Stimulated activated CD4-positive, alpha-beta T cell treated with anti-CD3 and anti-CD28 coated beads, Interleukin-4, amount 100 ng/mL, for 48 hours (primary cell): ENCODE results near the gene STARD4.

Source experiments
- DNase-seq, 2 donors: peaks; one replicate each; pipeline ENCODE4 v3.0.0-alpha.2; 2020; ENCODE audit warnings: low read depth in 2 of 2

STARD4 gene

DNA sequence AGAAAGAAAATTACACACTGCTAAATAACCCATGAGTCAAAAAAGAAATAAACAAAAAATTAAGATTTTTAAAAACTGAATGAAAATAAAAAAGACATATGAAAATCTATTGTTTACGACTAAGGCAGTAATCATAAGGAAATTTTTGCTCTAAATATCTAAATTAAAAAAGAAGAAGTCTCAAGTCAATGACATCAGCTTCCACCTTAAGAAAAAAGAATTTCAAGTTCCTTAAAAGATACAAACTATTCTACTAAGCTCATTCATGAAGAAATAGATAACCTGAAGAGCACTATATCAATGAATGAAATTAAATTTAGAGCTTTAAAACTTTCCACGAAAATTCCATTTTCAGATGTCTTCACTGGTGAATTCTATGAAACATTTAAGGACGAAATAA is 15.7 kb upstream of the STARD4 start:
- no peak for DNase-seq

GRCh38 chr5:111520908-111521307 is 8.6 kb upstream of the STARD4 start:
- no peak for DNase-seq

DNA sequence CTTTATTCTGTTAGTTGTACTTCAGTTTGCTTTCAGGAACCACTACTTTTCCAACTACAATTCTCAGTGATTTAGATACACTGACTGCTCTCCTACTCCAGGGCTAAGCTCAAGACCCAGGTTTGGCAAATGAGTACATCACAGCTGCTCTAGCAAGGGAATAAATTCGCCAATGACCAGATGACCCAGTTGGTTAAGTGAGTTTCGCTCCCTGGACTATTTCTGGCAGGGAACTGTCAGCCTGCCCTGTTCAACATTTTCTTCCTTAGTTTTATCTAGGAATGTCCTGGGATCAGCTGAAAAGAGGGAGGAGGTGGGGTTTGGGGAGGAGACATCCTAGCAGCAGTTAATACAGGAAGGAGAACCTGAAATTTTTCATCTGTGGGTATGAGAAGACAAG is 6.4 kb upstream of the STARD4 start:
- no peak for DNase-seq

DNA sequence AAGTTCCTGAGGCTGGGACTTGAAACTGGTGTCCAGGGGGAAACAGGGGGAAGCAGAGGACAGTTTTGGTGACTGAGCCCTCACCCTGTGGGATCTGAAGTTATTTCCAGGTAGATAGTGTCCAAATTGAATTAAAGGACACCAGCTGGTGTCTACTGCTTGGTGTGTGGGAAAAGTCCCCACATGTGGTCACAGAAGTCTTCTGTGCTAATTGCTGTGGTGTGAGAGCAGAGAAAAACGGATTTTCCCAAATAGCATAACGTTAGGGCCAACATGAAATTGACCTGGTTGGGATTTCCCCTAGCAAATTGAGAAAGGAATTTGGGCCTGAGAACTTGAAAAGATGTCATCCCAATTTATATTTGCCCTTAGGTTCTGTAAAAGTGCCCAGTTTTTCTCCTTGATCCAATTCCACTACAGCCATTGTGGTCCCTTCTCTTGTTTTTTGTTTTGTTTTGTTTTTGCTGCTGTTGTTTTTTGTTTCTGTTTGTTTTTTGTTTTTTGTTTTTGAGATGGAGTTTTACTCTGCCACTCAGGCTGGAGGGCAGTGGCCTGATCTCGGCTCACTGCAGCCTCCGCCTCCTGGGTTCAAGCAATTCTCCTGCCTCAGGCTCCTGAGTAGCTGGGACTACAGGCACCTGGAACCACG is 5.6 kb upstream of the STARD4 start:
- DNase-seq, result no peak

DNA sequence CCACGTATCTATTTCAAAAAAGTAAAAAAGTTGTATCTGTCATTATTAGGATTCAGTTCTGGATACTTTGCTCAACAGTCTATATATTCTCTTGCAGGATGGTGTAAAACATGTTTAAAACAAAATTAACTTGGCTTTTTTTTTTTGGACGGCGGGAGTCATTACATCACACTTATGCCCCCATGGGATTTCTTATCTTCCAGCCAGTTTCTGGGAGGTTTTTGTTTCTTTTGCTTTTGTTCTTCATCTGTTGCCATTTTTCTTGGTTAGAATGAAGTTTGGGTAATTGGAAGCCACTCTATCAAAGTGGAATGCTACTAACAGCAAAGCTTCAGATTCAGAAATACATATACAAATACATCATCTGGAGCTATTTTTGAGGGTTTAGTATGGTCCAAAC is 1.8 kb upstream of the STARD4 start:
- DNase-seq, result no peak

- DNase-seq, result peak in 1 of 2 donors; percentile 23
Measured at GRCh38 chr5:111513131-111513520, 791 bp upstream of the STARD4 start.

- peak in 1 of 2 donors; percentile 9 for DNase-seq
Measured at GRCh38 chr5:111511831-111512374, 432 bp downstream of the STARD4 start.

DNA sequence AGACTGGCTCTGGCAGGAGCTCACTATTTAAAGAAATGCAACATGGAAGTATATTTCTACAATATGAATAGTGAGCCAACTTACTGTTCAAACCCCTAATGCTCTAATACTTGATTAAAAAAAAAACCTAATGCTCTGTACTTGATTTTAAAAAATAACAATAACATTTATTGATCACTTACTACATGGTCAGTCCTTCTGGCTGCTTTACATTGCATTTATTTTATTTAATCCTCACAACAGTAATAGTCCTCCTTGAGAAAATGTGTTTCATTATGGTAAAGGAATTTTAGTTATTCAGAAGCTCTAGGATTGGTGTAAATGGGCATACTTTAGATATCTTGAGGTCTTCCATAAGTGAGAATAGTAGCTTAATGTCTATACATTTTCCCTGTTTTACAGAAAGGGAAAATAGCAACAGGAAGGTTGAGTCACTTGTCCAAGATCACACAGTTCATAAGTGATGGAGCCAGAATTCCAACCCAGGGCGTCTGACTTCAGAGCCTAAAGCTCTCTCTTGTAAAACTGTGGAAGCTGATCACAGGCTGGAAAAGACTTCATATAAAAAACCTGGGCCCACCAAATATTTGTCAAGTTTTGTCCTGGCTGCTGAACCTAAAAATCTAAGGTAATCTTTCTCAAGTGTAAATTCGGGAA is 1.0 kb downstream of the STARD4 start:
- no peak for DNase-seq

DNA sequence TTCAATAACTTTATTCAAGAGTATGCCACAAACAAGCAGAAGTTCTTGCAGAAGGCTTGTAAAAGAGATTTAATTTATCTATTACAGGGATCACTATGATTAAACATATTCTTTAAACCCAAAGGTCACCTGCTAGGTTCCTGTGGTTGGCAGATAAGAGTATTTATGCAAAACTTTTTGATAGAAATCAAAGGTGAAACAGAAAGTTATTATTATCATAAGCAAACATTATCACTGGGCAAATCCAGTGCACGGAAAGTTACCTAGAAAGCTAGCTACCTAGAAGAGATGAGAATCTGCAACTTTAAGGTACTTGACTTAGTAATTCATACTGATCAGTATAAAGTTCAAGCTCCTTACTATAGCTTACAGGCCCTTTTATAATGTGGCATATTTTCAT is 3.2 kb downstream of the STARD4 start:
- DNase-seq, result no peak

DNA sequence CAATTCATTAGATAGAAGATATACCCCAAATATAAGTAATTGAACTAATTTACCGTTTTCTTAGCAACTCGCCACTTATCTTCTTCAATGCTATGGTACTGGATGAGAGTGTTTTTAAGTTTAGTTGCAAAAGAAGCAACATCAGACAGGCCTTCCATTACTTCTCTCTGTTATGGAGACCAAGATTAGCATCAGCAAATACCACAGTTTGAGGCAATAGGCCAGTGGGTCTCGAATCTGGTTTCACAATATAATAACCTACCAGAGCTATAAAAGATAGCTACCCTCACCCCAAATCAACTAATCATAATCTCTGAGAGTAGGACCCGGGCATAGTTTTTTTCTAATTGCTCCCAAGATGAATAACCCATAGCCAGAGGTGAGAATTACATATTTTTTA is 5.1 kb downstream of the STARD4 start:
- no peak for DNase-seq

DNA sequence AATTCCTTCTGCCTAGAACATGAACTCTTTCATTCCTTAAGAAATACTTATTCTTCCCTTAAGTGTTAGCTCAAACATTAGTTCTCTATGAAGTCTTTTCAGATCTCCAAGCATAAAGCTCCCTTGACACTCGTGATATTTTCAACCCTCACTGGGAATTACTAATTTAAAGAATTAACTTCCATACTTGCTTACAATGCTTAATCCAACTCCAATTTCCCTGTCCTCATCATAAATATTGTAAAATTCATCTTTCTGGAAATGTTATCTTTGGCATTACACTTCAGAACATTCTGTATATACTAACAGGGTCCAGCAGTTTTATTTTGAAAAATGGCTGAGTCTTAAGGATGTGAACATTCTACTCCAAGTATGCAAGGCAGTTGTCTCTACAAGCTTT is 7.2 kb downstream of the STARD4 start:
- DNase-seq, result no peak

DNA sequence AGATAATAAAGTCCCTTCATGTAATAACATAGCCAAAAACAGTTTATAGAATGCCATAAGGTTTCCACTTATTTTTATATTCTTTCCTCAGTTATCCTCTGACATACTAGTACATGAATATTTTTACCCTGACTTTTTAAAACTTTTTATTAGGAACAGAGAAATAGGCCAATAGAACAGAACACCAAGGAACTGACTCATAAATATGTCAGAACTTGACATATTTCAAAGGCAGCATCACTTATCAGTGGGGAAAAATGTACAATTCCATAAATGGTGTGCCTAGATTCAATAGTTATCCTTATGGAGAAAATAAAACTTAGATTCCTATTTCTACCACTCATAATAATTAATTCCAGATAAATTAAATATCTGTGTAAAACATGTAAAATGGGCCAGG is 9.4 kb downstream of the STARD4 start:
- DNase-seq, result no peak

DNA sequence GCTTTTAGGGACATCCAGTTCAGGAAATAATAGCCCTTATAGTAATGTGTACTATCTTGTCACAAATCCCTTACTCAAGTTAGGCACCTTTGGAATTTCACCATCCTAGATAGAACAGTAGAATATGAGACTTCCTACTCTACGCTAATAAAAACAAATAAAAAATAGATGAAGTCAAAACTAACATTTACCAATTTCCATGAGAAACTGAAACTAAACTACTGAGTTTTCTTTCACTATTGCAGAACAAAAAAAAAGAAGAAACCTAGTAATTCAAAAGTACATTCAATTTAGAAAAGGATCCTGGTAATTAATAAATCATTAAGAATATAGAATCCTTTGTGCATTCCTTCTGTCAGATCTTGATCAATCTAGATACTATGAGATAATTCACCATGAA is 14.0 kb downstream of the STARD4 start:
- DNase-seq, result no peak

DNA sequence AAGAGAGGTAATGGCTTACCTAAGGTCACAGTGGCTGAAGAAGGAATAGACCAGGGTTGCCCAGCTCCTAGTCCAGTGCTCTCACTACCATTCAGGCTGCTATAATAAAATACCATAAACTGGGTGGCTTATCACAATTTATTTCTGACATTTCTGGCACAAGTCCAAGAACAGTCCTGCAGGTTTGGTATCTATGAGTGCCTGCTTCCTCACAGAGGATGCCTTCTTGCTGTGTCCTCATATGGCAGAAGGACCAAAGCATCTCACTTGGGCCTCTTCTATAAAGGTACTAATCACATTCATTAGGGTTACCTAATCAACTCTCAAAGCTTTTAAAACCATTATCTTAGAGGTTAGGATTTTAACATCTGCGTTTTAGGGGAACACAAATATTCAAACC is 17.2 kb downstream of the STARD4 start:
- DNase-seq, result no peak

DNA sequence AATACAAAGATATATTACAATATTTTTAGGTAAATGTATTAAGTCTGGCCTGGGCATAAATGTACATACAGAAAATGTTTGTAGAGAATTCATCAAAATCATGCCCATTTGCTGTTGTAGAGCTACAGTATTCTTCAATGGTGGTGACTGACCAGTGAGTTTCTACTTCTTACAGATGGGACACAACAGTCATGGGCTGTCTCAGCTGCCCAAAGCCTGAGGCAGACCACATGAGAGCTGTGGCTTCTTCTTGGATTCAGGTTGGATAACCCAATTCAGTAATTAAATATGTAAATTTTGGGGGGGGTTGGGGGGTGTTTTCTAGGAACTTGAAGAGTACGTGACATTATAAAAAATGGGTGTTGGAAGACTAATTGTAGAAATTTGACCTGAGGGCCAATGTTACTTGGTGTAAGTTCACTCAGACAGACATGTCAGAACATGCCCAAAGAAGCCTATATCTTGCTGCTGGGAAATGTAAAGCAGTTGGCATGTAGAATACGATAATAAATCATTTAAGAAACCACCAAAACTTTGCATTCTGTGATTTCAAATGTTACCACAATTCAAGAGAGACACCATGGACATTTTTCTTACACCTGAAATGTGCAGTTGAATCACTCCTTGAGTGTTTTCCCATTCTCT is 17.9 kb downstream of the STARD4 start:
- DNase-seq, result no peak

DNA sequence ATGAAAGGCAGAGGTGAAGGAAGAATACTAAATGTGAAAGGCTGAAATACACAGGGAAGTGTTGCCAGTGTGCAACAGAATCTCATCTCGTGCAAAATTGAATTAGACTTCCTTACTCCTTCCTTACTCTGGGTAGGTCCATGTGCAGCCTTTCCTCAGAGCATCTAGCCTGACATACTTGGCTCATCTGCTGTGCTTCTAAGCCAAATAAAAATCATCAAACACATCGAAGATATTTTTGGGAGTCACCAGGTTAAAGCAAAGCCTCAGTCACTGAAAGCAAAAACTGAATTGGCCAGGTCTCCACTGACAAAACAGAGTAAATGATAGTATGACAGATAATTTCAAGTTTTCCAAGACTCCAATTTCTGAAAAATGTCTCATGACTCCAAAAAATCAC is 19.3 kb downstream of the STARD4 start:
- DNase-seq, result no peak

DNA sequence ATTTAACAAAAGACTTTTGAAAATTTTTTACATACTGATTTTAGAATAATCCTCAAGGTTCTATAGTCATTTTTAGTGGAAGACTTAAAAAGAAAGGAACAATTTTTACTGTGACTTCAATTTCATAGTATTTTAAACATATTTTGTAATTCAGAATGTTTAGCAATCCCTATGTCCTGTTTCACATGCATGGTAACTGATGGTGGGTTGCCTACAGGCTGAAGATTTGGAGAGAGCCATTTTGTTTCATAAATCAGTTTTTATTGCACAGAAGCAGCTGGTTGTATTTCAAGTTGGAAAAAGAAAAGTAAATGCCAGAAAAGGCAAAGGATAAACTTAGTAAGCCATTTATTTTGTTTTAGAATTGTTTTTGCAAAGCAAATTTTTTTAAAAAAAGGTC is 24.0 kb downstream of the STARD4 start:
- no peak for DNase-seq

- DNase-seq, result no peak
Measured at GRCh38 chr5:111486926-111487325, 25.4 kb downstream of the STARD4 start.

DNA sequence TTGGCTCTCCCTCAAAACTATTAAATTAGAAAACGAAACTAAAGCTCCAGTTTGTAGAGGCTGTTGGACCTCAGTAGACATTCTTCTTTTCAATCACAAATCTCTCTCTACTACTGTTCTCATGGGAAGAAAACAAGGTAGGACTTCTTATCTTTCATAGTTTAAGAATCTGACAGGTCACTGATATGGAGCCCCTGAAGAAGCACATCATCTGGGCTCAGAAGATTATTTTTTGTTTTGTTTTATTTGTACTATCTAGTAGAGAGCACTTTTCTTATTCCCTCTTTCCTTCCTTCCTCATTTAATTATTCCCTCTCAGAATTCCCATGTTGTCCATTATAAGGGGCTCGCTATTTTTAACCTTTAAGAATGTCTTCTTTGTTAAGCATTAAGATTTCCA is 26.3 kb downstream of the STARD4 start:
- no peak for DNase-seq

DNA sequence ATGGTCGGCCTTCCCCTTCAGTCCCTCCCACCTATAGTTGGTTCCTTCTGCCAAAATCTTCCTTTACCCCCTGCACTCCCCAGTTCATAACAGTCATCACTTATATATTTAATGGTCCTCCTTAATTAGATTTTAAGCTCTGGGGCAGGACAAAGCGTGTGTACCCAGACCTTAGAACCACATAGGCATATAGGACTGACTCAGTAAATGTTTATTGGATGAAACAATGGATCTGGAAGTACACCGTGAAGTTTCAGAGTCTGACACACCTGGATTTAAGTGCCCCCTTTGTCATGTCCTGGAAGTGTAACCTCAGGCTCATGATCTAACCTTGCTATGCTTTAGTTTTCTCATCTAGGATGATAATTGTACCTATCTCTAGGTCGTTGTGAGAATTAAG is 32.0 kb downstream of the STARD4 start:
- no peak for DNase-seq

- no peak for DNase-seq
Measured at GRCh38 chr5:111478898-111479297, 33.4 kb downstream of the STARD4 start.

GRCh38 chr5:111478266-111478665 is 34.1 kb downstream of the STARD4 start:
- DNase-seq, result no peak

- DNase-seq, result no peak
Measured at GRCh38 chr5:111472579-111472978, 39.8 kb downstream of the STARD4 start.
